Measurements from ENCODE around the gene PDE4B.

PDE4B gene

GRCh38 chr1:66364578-66365391, 572.1 kb downstream of the PDE4B start:
- no peak for DNase-seq (ENCODE audit: low spot score)

DNA sequence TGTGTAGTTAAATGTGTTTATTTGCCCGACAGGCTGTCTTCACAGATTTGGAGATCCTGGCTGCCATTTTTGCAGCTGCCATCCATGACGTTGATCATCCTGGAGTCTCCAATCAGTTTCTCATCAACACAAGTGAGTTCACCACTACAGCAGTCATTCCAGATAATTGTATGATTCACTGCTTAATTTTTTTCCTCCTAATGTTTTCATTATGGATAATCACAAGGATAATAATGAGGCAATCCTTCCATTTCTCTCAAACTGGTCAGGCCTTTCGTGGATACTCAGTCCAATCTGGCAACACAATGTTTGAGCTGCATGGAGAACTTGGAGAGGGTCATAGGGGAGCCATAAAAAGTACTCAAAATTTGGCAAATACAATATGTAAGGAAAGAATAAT, 572.9 kb downstream of the PDE4B start:
- DNase-seq (ENCODE audit: low spot score), result no peak

- no peak for DNase-seq (ENCODE audit: low spot score)
Observed at GRCh38 chr1:66366634-66367033, 573.9 kb downstream of the PDE4B start.

DNA sequence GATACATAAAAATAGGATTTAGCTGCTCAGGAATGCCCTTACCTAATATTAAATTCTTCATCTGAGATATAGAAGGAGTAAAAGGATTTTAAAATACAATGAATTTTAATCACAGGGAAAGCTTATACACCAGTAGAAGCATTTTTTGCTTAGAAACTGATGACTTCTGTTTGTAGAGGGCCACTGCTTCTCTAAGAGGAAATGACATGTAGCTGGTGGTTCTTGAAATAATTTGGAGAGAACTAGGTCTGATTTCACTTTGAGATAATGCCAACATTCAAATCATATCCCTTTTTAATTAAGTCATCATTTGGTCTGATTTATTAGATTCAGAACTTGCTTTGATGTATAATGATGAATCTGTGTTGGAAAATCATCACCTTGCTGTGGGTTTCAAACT, 574.7 kb downstream of the PDE4B start:
- no peak for DNase-seq (ENCODE audit: low spot score)

DNA sequence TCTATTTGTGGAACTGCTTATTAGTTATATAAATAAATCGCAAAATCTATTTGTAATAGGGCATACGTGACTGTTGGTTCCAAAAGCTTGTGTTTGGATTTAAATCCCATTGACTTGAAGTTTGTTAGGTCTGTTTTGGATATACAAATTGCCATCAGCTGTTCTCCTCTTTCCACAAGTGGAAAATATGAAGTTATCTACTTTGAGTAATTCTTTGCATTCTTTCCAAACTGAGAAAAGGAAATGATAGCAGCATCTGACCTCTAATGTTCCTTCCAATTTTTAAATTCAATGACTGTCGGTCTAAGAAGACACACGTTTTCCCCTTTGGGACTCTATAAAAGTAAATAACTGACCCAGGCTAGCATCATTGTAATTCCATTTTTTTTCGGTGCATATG, 575.6 kb downstream of the PDE4B start:
- no peak for DNase-seq (ENCODE audit: low spot score)

- no peak for DNase-seq (ENCODE audit: low spot score)
Observed at GRCh38 chr1:66370462-66370971, 577.8 kb downstream of the PDE4B start.

DNA sequence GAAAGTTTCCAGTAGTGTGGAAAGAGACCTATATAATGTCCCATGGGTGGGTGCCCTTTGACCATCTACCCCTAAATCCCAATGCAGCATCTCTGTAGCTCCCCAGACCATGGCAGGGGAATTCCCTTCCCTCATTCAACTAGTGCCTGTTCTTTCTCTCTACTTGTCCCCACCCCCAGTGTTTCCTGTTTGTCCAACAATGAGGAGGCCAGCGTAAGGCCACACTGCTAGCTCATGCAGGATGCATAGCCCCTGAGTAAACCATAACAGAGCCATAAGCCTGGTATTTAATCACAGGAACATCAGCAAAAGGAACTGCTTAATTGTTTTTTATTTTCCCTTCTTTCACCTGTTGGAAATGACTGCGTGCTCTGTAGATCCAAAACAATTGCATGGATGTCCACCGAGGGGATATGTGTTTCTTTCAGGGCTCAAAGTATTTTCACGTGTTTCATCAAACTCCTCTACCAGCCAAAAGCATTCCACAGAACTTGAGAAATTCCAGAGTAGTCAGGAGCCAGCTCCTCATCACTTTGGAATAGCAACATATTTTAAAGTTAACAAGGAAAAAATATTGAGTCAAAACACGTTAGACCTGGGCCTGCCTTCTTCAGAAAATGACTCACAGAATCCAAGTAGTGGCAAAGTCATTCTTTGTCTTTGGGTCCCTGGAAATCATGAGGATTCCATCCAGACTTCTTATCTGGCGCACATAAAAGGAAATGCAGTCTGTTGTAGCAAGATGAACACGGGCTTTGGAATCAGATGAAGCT, 578.7 kb downstream of the PDE4B start:
- no peak for DNase-seq (ENCODE audit: low spot score)

- no peak for DNase-seq (ENCODE audit: low spot score)
Observed at GRCh38 chr1:66372522-66373101, 579.9 kb downstream of the PDE4B start.

DNA sequence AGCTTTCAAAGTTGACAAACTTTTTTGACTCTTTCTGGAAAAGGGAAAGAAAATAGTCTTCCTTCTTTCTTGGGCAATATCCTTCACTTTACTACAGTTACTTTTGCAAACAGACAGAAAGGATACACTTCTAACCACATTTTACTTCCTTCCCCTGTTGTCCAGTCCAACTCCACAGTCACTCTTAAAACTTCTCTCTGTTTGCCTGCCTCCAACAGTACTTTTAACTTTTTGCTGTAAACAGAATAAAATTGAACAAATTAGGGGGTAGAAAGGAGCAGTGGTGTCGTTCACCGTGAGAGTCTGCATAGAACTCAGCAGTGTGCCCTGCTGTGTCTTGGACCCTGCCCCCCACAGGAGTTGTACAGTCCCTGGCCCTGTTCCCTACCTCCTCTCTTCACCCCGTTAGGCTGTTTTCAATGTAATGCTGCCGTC, 580.5 kb downstream of the PDE4B start:
- DNase-seq (ENCODE audit: low spot score), result no peak

GRCh38 chr1:66374148-66374547, 581.5 kb downstream of the PDE4B start:
- DNase-seq (ENCODE audit: low spot score), result no peak

- DNase-seq (ENCODE audit: low spot score), result no peak
Observed at GRCh38 chr1:66374561-66375111, 581.9 kb downstream of the PDE4B start.

- DNase-seq (ENCODE audit: low spot score), result no peak
Observed at GRCh38 chr1:66375125-66375524, 582.4 kb downstream of the PDE4B start.

GRCh38 chr1:66380452-66381212, 587.9 kb downstream of the PDE4B start:
- DNase-seq (ENCODE audit: low spot score), result no peak

DNA sequence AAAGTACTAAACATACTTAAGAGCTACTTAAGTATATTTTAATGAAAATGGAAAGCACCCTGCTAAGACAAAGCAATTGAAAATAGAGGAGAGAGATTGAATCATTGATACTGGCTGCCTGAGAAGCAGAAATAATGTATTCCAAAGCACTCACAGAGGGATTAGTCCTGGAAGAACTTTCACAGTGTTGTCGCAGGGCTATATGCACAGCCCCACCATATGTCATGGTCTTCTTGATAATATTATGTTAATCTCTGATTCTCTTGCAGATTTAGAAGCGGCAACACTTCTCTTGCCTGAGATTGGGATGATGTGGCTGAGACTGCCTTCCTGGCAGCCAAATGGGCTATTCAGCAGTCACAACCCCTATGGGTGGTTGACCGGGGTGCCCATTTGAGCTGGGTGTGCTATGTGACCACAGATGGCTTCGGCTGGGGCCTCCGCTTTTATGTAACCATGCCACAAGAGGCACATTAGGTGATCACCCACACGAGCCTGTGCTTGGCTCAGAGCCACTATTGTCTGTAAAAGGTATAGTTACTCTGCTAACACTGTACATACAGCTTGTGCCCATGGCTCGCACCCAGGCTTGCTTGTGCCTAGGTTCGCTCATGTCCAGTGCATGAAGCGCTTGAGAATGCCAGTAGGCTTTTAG, 589.1 kb downstream of the PDE4B start:
- no peak for DNase-seq (ENCODE audit: low spot score)

DNA sequence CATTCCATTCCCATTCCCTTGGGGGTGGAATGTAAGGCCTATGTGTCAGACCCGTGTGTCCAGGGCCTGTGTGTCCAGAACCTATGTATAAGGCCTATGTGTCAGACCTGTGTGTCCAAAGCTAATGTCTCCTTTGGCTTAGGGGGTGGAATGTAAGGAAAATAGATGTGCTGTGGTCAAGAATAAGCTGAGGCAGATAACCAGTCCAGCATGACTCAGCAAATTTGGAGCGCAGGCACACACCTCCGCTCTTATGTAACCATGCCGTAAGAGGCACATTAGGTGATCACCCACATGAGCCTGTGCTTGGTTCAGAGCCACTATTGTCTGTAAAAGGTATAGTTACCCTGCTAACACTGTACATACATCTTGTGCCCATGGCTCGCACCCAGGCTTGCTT, 590.5 kb downstream of the PDE4B start:
- DNase-seq (ENCODE audit: low spot score), result no peak

DNA sequence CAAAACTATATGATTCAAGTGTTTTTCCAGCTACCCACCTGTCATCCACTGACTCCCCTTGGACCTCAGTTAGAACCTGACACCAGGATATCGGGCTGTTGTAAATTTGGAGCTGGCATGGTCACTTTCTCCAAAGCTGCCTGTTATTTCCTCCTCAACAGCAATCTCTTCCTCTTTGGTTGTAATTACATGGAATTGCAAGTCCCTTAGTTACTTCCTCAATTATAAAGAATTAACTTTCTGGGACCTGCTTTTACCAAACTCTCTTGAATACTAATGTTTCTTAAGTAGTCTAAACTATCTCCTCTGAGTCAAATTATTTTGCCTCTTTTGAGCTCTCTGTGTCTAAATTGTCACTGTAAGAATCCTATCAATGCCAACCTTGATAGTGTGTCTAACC, 590.9 kb downstream of the PDE4B start:
- no peak for DNase-seq (ENCODE audit: low spot score)

DNA sequence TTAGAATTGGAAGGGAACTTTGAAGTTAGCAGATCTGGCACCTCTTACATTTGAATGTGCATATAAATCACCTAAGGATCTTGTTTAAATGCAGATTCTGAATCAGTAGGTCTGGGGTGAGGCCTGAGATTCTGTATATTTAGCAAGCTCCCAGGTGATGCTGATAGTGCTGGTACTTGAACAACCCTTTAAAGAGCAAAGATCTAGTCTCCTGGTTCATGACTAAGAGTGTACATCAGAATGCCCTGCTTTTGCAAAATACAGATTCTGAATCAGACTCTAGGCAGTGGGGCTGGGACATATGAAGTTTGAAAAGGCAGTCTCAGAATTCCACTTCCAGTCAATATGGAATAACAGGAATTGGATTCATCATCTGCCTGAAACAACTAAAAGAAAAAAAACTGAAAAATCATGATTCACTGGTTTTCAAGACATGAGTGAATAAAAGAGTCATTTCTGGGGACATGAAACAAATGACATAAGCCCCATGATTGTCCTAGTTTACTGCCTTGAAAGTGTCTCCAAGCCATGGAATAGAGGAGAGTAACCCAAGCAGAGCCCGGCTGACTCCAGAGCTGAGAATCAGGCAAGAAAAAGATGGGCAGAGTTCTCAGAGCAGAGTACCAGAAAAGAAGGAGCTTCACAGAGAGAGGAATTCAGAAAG, 591.7 kb downstream of the PDE4B start:
- no peak for DNase-seq (ENCODE audit: low spot score)

GRCh38 chr1:66386712-66387111, 594.0 kb downstream of the PDE4B start:
- DNase-seq (ENCODE audit: low spot score), result no peak

GRCh38 chr1:66388913-66389312, 596.2 kb downstream of the PDE4B start:
- DNase-seq (ENCODE audit: low spot score), result no peak

- DNase-seq (ENCODE audit: low spot score), result no peak
Observed at GRCh38 chr1:66393586-66394287, 601.0 kb downstream of the PDE4B start.

Measured in ecto neural progenitor cell (in vitro differentiated cells).